SH-SY5Y (cell line): Measurements from ENCODE around the gene PRDM15.

Experiments
- GATA2 ChIP-seq: IDR thresholded peaks from 2 replicates; pipeline ENCODE4 v1.6.1; 2011; ENCODE audit warnings: mild to moderate bottlenecking, low read depth, low read length
- GATA3 ChIP-seq: IDR thresholded peaks from 2 replicates; pipeline ENCODE4 v1.6.1; 2011; ENCODE audit warnings: low read depth, mild to moderate bottlenecking, low read length, moderate library complexity

GRCh38 chr21:41776778-41777177 is 102.4 kb downstream of the PRDM15 start:
- TF ChIP-seq GATA3 (no peak), GATA2 (no peak)
